BE2C (cell line): Measurements from ENCODE around the gene LTBP2.

Experiments used
- DNase-seq: peaks from one replicate; pipeline ENCODE4 v3.0.0-alpha.2; 2020
- H3K27me3 ChIP-seq: fragments of 250-450 bp; sonication (Bioruptor Pico); 2 replicates; pipeline ENCODE4 v1.5.1; 2020; ENCODE audit warnings: mild to moderate bottlenecking
- H3K36me3 ChIP-seq: fragments of 250-450 bp; sonication (Bioruptor Pico); 2 replicates; pipeline ENCODE4 v1.5.1; 2020; ENCODE audit warnings: mild to moderate bottlenecking
- H3K4me1 ChIP-seq: fragments of 250-450 bp; sonication (Bioruptor Pico); 2 replicates; pipeline ENCODE4 v1.5.1; 2020
- H3K4me3 ChIP-seq: 2 replicates; pipeline ENCODE4 v1.5.1; 2011; ENCODE audit warnings: low read depth, low read length
- H3K9me3 ChIP-seq: fragments of 250-450 bp; sonication (Bioruptor Pico); 2 replicates; pipeline ENCODE4 v1.5.1; 2020
- CTCF ChIP-seq: IDR thresholded peaks from 2 replicates; pipeline ENCODE4 v1.5.1; 2012; ENCODE audit warnings: mild to moderate bottlenecking, low read depth, low read length

LTBP2 gene

DNA sequence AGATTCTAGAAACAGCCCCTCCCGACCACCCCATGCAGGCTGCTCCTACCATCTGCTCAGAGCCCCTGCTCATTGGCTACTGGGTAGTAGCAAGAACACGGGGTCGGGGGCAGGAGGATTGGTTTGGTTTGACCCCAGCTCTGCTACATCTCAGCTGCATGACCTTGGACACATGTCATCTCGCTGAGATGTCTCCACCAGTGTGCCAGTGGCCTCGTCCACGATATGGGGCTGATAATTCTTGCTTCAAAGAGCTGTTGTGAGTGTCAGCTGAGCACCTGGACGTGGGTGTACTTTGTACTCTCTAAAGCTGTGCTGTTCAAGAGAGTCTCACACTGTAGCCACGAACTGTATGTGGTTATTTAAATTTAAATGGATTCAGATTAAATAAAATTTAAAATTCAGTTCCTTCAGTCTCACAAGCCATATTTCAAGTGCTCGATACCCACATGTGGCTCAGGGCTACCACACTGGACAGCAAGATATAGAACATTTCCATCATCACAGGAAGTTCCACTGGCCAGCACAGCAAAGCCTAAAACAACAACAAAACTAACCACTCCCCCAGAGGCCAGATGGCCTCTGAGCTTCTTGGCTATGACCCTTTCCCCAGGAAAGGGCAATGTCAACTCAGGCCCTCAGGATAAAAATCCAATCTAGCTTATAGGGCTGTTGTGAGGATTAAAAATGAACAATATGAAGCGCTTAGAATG is 18.6 kb downstream of the LTBP2 start:
- Histone ChIP-seq H3K4me3 (no peak overlapping the region), H3K36me3 (no peaks in the 10 kb centered on the region), H3K9me3 (no peaks in the 10 kb centered on the region), H3K27me3 (no peaks in the 10 kb centered on the region), H3K4me1 (peaks cover 9% of the 10 kb centered on the region)
- TF ChIP-seq CTCF, result no peak
- no peak for DNase-seq

DNA sequence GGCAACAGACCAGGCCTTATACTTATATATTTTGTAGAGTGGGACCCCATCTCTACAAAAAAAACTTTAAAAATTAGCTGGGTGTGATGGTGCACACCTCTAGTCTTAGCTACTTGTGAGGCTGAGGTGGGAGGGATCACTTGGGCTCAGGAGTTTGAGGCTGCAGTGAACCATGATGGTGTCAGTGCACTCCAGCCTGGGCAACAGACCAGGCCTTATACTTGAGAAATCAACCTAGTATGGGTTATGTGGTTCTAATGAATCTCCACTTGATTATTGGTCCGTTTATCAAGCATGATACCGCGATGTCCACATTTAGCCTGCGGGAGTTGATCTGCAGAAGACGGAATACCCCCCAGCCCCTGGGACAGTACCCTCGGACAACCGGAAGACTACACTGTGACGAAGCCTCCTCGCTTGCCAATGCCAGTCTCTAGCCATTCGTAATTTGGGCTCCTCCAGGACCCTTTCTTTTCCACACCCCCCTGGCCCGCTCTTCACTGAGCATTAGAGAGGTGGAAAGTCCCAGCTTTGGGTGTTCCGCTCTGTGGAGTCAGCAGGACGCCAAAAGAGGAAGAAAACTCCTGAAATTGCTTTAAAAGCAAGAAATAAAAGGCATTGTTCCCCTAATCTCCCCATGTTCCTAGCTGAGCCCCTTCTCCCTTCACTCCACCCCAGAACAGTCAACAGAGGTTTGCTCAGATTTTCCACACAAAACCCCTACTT is 19.4 kb downstream of the LTBP2 start:
- no peak for TF ChIP-seq CTCF
- no peaks in the 10 kb centered on the region for H3K36me3 ChIP-seq
- no peak for DNase-seq
- H3K9me3 ChIP-seq, result no peaks in the 10 kb centered on the region
- peaks cover 9% of the 10 kb centered on the region for H3K4me1 ChIP-seq
- no peaks in the 10 kb centered on the region for H3K27me3 ChIP-seq
- no peak overlapping the region for H3K4me3 ChIP-seq

DNA sequence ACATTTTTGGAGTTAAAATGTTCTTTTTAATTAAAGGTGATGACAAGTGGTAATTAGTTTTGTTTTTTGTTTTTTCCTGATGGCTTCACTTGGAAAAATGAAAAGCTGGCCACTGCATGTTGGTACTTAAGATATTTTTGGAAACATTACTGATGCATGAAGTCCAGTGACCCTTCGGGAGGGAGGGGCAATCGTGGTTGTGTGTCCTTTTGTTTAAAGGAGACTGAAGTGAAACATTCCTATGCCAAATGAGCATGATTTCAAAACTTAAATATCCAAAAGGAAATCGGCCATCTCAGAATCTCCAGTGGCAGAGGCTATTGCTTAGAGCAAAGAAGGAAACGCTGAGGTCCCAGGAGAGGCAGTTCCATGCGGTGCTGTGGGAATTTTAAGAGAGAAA is 20.1 kb downstream of the LTBP2 start:
- Histone ChIP-seq H3K4me1 (peaks cover 9% of the 10 kb centered on the region), H3K9me3 (no peaks in the 10 kb centered on the region), H3K36me3 (no peaks in the 10 kb centered on the region), H3K4me3 (no peak overlapping the region), H3K27me3 (no peaks in the 10 kb centered on the region)
- no peak for DNase-seq
- TF ChIP-seq CTCF, result no peak

DNA sequence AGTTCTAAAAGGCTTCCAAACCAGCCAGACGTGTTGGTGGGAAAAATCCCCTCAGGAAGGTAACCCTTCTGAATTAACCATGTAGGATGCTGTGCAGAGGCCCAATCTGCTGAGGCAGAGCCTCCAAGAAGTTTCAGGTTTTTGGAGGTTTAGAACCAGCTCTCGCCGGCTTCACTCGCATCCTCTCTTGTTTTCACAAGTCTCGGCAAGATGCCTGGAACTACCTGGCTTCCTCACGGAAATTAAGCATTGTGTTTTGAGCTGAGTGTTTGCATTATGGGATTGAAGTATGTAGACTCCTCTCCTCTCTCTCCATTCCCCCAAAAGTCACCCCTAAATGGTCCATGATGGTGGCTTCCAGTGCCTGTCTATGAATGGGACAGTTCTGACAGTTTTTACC is 20.6 kb downstream of the LTBP2 start:
- H3K4me3 ChIP-seq, result no peak overlapping the region
- no peaks in the 10 kb centered on the region for H3K9me3 ChIP-seq
- no peaks in the 10 kb centered on the region for H3K27me3 ChIP-seq
- no peak for DNase-seq
- no peak for TF ChIP-seq CTCF
- H3K4me1 ChIP-seq, result peaks cover 9% of the 10 kb centered on the region
- H3K36me3 ChIP-seq, result no peaks in the 10 kb centered on the region

DNA sequence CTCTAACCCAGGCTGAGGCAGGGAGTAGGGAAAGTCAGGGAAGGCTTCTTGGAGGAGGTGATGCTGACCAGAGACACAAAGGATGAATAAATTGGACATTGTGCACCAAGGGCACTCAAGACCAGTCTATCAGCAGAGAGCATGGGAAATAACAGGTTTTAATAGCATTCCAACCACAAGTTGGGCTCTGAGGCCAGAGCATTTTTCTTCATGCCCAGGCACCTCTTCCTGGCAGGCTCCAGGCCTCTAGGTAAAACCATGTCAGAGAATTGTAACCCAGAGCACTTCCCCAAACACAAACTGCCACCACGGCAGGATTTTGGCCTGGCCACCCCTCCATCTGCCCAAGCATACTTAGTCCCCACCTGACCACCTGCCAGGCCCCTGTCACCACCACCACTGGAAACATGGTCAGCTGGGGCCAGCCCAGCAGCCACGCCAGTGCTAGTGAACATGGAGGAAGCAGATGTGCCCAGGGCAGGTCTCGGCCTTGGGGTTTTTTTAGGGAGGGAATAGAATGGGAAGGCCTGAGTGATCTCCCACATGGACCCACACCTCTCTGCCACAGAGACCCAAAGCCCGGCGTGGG is 22.7 kb downstream of the LTBP2 start:
- TF ChIP-seq CTCF, result no peak
- Histone ChIP-seq H3K9me3 (no peaks in the 10 kb centered on the region), H3K4me3 (no peak overlapping the region), H3K36me3 (no peaks in the 10 kb centered on the region), H3K27me3 (no peaks in the 10 kb centered on the region), H3K4me1 (no peaks in the 10 kb centered on the region)
- DNase-seq, result no peak

GRCh38 chr14:74587363-74587707 is 24.7 kb downstream of the LTBP2 start:
- no peak for DNase-seq
- Histone ChIP-seq H3K27me3 (no peaks in the 10 kb centered on the region), H3K9me3 (no peaks in the 10 kb centered on the region), H3K36me3 (no peaks in the 10 kb centered on the region), H3K4me1 (no peaks in the 10 kb centered on the region), H3K4me3 (no peak overlapping the region)
- no peak for TF ChIP-seq CTCF
